Parathyroid adenoma (tissue), 2 donors: ENCODE results near the gene ACRBP.

Experiments used
- H2AFZ ChIP-seq: fragments of 300-600 bp; sonication (generic); one replicate; pipeline ENCODE4 v1.7.0; 2017; ENCODE audit warnings: antibody characterized with exemption, mild to moderate bottlenecking
- H3K27ac ChIP-seq: fragments of 300-600 bp; sonication (generic); one replicate; pipeline ENCODE4 v1.7.0; 2017
- H3K27me3 ChIP-seq: fragments of 300-600 bp; sonication (generic); one replicate; pipeline ENCODE4 v1.7.0; 2017; ENCODE audit warnings: low read length; ENCODE audit not compliant: control insufficient read depth, insufficient read depth
- H3K36me3 ChIP-seq: fragments of 300-600 bp; sonication (generic); one replicate; pipeline ENCODE4 v1.7.0; 2017; ENCODE audit warnings: low read length; ENCODE audit not compliant: control insufficient read depth, insufficient read depth
- H3K4me1 ChIP-seq: fragments of 300-600 bp; sonication (generic); one replicate; pipeline ENCODE4 v1.7.0; 2017; ENCODE audit warnings: control low read depth
- H3K4me2 ChIP-seq: fragments of 300-600 bp; sonication (generic); one replicate; pipeline ENCODE4 v1.7.0; 2017; ENCODE audit warnings: low read length
- H3K4me3 ChIP-seq: fragments of 300-600 bp; sonication (generic); one replicate; pipeline ENCODE4 v1.7.0; 2017; ENCODE audit warnings: low read depth, low read length
- H3K79me2 ChIP-seq: fragments of 300-600 bp; sonication (generic); one replicate; pipeline ENCODE4 v1.7.0; 2017; ENCODE audit warnings: control low read depth
- H3K9ac ChIP-seq: fragments of 300-600 bp; sonication (generic); one replicate; pipeline ENCODE4 v1.7.0; 2017; ENCODE audit warnings: mild to moderate bottlenecking
- H3K9me3 ChIP-seq: fragments of 300-600 bp; sonication (generic); one replicate; pipeline ENCODE4 v1.7.0; 2017; ENCODE audit warnings: low read length; ENCODE audit not compliant: control insufficient read depth
- TF ChIP-seq, protein P1 (sequence below): fragments of 300-600 bp; sonication (generic); IDR thresholded peaks from one replicate; pipeline ENCODE4 v1.7.0; 2017; ENCODE audit warnings: antibody characterized with exemption, mild to moderate bottlenecking
- donor health status: primary hyperparathyroidism.

Gene ACRBP

DNA sequence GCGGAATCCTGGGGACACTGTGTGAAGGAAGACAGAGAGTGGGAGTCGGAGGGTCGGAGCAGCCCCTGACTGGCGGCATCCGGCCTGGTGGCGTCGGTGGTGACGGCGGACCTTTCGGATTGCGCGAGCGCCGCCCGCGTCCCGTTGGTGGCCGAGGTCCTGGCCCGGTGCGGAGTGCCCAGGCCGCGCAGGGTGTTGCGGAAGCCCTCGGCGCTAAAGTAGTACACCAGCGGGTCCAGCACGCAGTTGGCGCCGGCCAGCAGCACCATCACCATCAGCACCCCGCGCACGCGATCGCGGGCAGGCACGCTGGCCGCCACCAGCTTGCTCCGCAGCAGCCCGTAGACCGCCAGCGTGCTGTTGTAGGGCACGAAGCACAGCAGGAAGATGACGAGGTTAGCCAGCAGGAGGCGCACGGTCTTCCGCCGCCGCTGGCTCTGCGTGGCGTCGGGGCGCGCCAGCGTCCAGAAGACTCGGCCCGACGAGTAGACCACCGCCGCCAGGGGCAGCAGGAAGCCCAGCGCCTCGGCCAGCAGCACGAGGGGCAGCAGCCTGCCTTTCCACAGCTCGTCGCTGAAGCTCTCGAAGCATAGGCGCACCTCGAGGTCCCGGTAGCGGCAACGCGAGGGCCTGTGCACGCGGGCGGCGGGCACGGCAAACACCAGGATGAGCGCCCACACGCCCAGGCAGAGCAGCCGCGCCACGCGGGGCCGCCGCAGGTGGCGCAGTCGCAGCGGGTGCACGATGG, 26.9 kb downstream of the ACRBP start:
- H3K9me3 ChIP-seq, result no peaks in the 10 kb centered on the region
- no peak overlapping the region for H3K4me2 ChIP-seq
- TF ChIP-seq, protein P1, sequence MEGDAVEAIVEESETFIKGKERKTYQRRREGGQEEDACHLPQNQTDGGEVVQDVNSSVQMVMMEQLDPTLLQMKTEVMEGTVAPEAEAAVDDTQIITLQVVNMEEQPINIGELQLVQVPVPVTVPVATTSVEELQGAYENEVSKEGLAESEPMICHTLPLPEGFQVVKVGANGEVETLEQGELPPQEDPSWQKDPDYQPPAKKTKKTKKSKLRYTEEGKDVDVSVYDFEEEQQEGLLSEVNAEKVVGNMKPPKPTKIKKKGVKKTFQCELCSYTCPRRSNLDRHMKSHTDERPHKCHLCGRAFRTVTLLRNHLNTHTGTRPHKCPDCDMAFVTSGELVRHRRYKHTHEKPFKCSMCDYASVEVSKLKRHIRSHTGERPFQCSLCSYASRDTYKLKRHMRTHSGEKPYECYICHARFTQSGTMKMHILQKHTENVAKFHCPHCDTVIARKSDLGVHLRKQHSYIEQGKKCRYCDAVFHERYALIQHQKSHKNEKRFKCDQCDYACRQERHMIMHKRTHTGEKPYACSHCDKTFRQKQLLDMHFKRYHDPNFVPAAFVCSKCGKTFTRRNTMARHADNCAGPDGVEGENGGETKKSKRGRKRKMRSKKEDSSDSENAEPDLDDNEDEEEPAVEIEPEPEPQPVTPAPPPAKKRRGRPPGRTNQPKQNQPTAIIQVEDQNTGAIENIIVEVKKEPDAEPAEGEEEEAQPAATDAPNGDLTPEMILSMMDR, result peak; percentile 33
- no peak overlapping the region for H3K4me3 ChIP-seq
- no peak overlapping the region for H3K9ac ChIP-seq
- H3K27me3 ChIP-seq, result no peaks in the 10 kb centered on the region
- no peaks in the 10 kb centered on the region for H3K36me3 ChIP-seq
- no peaks in the 10 kb centered on the region for H3K79me2 ChIP-seq
- H2AFZ ChIP-seq, result peak overlapping the region; percentile 16
- H3K27ac ChIP-seq, result no peak overlapping the region
- peaks cover 5% of the 10 kb centered on the region for H3K4me1 ChIP-seq

DNA sequence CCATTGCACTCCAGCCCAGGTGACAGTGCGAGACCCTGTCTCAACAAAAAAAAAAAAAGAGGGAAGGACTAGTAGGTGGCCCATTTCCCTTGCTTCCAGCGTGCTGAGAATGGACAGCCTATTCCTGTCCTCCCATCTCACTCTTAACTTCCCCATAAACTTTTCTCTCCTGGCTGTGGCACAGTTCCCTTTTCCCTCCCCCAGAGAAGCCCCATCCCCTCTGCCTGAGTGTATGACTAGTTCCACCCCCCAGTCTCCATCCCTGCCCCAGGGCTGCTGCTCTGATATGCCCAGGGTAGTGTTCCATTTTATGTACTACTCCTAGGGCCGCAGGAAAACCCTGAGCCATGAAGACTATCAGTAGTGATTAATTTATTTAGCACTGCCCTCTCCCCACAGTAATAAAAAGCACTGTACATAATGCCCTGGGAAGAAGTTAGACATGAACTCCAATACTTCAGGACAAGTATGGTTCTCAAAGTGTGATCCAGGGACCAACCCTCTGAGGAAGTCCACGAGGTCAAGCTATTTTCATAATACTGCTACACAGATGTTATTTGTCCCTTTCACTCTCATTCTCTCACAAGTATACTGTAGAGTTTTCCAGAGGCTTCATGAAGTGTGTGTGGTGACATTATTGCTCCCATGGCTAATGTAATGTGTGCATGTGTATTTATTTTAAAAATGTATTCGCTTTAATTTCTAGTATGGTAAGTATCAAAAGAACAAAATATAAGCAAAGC, 28.6 kb downstream of the ACRBP start:
- TF ChIP-seq, protein P1, result no peak
- H3K9me3 ChIP-seq, result no peaks in the 10 kb centered on the region
- no peak overlapping the region for H3K4me2 ChIP-seq

DNA sequence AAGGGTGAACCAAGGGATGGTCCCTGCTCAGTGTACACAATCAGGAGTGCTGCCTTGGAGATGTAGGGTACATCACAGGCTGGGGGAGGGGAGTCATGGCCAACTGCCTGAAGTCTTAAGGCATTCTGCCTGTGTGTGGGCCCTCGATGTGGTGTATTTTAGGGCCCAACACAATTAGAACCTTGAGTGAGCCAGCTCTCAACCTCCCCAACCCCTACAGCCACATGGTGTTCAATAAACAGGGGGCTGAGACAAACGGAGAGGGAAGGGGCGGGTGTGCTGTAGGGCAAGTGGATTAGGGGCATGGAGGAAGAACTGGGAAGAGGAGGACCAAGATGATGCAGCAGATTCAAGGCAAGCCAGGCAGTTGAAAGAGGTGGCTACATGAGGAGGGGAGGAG, 31.4 kb downstream of the ACRBP start:
- Histone ChIP-seq H3K36me3 (no peaks in the 10 kb centered on the region), H3K79me2 (no peaks in the 10 kb centered on the region), H3K4me1 (peaks cover 37% of the 10 kb centered on the region), H3K9me3 (no peaks in the 10 kb centered on the region), H3K27ac (no peak overlapping the region), H2AFZ (peak overlapping the region; percentile 39), H3K4me3 (no peak overlapping the region), H3K4me2 (no peak overlapping the region), H3K27me3 (no peaks in the 10 kb centered on the region), H3K9ac (no peak overlapping the region)
- TF ChIP-seq, protein P1, result no peak

More for the DNA sequence above, 28.6 kb downstream of the ACRBP start:
- Histone ChIP-seq H3K9ac (no peak overlapping the region), H2AFZ (no peak overlapping the region), H3K36me3 (no peaks in the 10 kb centered on the region), H3K4me3 (no peak overlapping the region), H3K4me1 (peaks cover 15% of the 10 kb centered on the region), H3K27ac (no peak overlapping the region), H3K79me2 (no peaks in the 10 kb centered on the region), H3K27me3 (no peaks in the 10 kb centered on the region)

DNA sequence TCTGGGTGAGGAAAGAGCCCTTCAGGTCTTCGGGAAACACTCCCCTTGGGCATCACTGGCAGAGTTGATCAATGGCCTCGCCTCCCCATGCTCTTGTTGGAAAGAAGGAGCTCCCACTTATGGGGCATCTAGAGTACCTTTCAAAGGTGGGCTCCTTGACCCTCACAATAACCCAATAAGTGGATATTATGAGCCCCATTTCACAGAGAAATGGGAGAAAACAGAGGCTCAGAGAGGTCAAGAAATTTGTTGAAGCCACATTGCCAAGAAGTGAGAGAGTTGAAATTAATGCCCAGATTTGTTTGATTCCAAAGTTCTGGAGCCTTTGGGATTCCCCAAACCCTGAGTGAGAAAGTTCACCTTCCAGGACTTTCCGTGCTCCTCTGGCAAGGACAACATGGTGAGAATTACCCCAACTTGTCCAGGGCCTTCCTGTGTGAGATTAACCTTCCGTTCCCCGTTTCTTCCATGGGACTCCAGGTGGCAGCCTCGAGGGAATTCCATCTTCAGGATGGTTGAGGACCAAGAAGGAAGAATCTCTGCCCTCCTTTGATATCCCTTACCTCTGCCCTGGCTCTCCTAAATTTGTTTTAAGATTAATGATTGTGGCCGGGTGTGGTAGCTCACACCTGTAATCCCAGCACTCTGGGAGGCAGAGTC, 32.6 kb downstream of the ACRBP start:
- Histone ChIP-seq H3K4me2 (peak overlapping the region; percentile 48), H3K27me3 (no peaks in the 10 kb centered on the region), H2AFZ (peak overlapping the region; percentile 82), H3K4me3 (peak overlapping the region; percentile 18), H3K36me3 (no peaks in the 10 kb centered on the region), H3K79me2 (no peaks in the 10 kb centered on the region), H3K9me3 (no peaks in the 10 kb centered on the region), H3K4me1 (peaks cover 39% of the 10 kb centered on the region), H3K9ac (no peak overlapping the region), H3K27ac (peak overlapping the region; percentile 99)
- TF ChIP-seq, protein P1, result no peak
